Esophagus muscularis mucosa (tissue), 3 donors: Measurements from ENCODE around the gene EMC8.

ENCODE experiments used
- CTCF ChIP-seq, 3 experiments: fragments of 200-600 bp in 2 of 3; fragments of 450-650 bp in 1 of 3; sonication (generic) in 2 of 3; IDR thresholded peaks; one replicate each; pipeline ENCODE4 v1.5.1; 2017 to 2019; ENCODE audit warnings: antibody characterized with exemption in 3 of 3, mild to moderate bottlenecking in 2 of 3, moderate library complexity in 1 of 3
- POLR2A ChIP-seq: fragments of 450-650 bp; IDR thresholded peaks from one replicate; pipeline ENCODE4 v1.6.1; 2017; ENCODE audit warnings: antibody characterized with exemption, moderate library complexity, mild to moderate bottlenecking, low read depth
- POLR2AphosphoS5 ChIP-seq, 2 donors: sonication (generic); formaldehyde crosslinking; IDR thresholded peaks; one replicate each; pipeline ENCODE4 v1.6.1; 2017; ENCODE audit warnings: antibody characterized with exemption in 2 of 2

GRCh38 chr16:85749771-85750145 lies 49.6 kb downstream of the EMC8 start:
- no peak for TF ChIP-seq CTCF (IDR thresholded peaks at IDR 0.05)
- TF ChIP-seq POLR2A, result no peak
- TF ChIP-seq POLR2AphosphoS5 (IDR thresholded peaks at IDR 0.05), result no peak
